ENCODE data around the gene MCRS1.
A peak's percentile ranks its signal among the peaks of the same experiment; 100 is the strongest.
"Not testable (repeated sequence)": the region's sequence is repeated elsewhere in the genome, so short reads cannot be mapped to it uniquely, and the experiment has no call there.

MCRS1 gene, protein sequence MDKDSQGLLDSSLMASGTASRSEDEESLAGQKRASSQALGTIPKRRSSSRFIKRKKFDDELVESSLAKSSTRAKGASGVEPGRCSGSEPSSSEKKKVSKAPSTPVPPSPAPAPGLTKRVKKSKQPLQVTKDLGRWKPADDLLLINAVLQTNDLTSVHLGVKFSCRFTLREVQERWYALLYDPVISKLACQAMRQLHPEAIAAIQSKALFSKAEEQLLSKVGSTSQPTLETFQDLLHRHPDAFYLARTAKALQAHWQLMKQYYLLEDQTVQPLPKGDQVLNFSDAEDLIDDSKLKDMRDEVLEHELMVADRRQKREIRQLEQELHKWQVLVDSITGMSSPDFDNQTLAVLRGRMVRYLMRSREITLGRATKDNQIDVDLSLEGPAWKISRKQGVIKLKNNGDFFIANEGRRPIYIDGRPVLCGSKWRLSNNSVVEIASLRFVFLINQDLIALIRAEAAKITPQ

DNA sequence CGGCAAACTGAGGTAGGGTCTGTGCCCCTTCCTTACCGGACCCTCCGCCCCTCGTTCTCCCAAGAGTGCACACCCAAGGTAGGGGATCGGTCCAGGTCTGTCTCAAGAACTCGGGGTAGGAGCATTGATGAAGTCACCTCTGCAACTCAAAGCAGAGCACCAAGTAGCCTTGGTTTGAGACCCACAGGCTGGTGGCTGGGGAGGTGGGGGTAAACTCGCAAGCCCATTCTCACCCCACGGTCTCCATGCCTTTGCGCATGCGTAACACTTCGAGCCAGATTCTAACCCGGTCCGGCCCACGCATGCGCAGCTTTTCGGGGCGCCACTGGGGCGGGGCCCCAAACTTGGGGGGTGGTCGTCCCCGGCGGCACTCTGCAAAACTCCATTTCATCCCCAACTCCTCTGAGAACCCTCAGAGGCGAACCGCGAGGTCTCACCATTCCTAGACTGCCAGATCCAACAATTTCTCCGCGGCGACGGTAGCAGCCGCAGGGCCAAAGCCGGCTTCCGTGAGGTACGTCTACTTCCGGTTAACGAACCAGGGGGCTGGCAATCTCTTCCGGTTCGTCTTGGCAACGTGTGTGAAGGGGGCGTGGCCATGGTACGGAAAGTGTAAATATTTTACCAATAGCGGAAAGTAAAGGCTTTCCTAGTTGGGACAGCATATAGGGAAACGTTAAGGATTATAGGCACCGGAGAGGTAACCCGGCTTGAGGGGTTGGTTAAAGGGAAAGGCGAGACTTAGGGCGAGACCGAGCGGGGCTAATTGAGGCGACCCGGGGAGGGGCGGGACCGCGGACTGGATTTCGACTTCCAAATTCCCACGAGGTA is at the start of gene MCRS1:
Gene MCRS1 (minus strand): TSS at position 532 of the 831 bp plus-strand sequence. CDS start 1,411 bp downstream, outside the sequence.
- peak; percentile 92 for DNase-seq

DNA sequence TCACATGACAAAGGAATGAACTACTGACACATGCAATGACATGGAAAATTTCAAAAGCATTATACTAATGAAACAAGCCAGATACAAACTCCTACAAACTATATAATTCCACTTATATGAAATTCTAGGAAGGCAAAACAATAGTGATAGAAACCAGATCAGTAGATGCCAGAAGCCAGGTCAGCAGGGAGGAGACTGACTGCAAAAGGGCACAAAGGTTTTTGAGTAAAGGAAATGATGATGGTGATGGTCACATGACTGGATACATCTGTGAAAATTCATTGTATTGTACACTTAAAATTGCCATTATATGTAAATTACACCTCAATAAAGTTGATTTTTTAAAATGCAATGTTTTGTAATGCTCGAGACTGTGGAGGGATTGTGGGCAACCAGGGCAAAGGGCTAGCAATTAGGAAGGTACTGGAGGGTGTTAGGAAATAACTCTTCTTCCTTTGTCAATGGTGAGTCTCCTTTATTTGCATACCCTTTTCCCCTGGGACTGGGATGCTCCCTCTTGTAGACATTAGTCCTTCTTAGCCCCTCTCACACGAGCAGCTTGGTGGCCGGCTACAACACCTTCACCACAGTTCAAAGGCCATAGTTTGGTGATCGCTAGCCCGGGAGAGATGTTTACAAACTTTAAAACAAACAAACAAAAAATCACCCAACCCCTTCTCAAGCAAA is 48.7 kb upstream of the MCRS1 start:
- DNase-seq: no peak

DNA sequence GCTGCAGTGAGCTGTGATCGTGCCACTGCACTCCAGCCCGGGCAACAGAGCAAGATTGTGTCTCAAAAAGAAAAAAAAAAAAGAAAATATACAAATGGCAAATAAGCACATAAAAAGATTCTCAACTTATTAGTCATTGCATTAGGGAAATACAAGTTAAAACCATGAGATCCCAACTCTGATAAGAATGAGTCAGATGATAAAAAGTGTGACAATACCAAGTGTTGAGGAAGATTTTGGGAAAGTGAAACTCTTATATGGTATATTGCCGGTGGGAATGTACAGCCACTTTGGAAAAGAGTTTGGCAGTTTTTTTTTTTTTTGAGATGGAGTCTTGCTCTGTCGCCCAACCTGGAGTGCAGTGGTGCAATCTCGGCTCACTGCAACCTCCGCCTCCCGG is 47.8 kb upstream of the MCRS1 start:
- no peak for DNase-seq

DNA sequence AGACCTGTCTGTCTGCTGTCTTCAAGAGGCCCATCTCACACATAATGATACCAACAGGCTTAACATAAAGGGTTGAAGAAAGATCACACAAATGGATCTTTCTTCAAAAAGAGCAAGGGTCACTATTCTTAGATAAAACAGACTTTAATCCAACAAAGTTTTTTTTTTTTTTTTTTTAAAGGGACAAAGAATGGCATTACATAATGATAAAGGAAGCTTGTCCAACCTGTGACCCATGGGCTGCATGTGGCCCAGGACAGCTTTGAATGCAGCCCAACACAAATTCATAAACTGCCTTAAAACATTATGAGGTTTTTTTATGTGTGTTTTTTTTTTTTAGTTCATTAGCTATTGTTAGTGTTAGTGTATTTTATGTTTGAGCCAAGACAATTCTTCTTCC is 44.3 kb upstream of the MCRS1 start:
- no peak for DNase-seq

DNA sequence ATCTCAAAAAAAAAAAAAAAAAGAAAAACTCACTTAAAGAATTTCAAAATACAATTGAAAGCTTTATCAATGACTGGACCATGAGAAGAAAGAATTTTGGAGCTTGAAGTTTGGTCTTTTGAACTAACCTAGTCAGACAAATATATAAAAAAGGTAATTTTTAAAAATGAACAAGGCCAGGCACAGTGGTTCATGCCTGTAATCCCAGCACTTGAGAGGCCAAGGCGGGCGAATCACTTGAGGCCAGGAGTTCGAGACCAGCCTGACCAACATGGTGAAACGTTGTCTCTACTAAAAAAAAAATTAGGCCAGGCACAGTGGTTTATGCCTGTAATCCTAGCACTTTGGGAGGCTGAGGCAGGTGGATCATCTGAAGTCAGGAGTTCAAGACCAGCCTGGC is 42.8 kb upstream of the MCRS1 start:
- DNase-seq: not testable (repeated sequence)

DNA sequence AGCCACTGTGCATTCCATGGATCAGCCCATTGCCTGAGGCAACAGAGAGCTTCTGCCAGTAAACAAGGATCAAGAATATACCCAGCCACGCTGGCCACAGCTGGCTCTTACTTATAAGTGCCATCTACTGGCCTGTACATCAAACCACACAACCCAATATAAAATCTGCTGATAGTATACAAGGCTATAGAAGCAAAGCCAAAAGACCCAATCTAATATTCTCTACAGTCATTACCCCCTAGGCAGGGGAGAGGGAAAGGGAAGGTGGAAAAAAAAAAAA is 41.9 kb upstream of the MCRS1 start:
- DNase-seq: no peak

DNA sequence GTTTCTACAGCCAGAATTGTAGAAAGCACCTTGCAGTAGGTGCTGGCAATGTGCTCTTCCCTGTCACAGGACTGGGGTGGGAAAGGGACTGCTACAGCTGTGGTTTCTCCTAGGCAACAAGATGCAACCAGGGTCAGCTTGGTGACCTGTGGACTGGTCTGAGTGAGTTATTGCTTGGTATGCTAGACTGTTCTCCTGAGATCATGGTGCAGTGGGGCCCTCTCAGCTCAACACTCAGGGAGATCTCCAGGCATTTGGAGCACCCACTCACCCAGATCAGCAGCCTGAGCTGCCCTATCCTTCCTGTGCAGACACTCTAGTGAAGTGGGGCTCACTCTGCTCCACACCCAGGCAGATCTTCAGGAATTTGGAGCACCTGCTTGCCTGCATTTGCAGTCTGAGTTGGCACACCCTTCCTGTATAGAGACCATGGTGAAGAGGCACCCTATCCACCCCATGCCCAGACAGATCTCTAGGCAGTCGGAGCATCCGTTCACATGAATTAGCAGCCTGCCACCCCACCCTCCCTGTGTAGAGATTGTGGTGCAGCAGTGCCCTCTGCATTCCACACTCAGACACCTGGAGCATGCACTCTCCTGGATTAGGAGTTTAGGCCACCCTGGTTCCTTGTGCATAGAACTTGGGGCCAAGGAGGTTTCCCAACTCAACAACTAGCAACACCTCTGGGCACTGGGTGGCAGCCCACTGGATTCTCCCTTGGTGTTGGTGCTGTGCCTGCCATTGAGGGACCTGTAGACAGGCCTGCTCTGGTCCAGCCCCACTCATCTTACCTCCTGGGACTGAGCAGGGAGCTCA is 41.3 kb upstream of the MCRS1 start:
- DNase-seq: no peak

DNA sequence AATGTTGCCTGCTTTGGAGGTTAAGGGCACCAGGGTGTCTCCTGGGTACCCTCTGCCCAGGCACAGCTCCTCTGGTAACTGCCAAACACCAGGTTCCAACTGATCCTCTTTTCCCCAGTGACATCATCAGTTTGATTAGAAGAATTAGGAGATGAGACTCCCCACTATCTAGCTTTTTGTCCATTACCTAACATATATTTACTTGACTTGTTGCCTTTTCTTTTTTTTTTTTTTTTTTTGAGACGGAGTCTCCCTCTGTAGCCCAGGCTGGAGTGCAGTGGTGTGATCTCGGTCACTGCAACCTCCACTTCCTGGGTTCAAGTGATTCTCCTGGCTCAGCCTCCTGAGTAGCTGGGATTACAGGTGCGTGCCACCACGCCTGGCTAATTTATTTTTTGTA is 37.6 kb upstream of the MCRS1 start, which contains the start of gene FAM186B:
Gene FAM186B (minus strand): TSS at position 101 of the 400 bp plus-strand sequence. CDS start 162 bp downstream, outside the sequence.
- DNase-seq: not testable (repeated sequence)

DNA sequence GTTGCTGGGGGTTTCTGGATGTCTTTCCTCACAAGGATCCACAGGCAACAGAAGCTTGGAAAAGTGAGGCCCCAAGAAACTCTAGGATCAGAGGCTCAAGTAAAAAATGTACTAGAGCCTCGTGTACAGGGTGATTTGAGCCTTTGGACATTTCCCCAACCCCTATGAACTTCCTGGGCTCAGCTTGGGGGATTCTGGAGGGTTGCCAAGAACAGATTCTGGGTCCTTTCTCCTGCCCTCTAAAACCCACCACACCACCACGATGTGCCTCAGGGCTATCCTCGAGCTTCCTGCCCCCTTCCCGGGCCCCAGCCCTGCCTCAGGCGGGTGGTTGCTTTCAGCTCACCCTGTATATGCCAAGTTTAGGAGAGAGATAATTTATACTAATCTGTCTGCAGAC is 36.9 kb upstream of the MCRS1 start:
- no peak for DNase-seq

DNA sequence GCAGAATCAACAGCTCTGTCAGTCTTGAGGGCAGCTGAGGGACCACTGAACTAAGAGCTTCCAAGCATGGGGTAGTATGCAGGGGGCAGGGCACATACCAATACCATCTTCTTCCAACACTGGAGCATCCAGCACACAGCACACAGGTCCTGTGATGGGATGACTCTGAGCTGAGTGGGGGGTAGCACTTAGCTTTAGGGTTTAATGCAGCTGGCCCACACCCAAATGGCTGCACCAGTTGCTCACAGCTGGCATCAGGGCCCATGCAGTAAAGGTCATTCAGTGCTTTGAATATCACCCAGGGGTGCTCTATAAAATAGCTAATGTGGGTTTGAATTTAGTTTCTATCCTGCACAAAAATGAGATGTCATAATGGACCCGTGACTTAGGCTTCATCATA is 35.8 kb upstream of the MCRS1 start:
- no peak for DNase-seq

DNA sequence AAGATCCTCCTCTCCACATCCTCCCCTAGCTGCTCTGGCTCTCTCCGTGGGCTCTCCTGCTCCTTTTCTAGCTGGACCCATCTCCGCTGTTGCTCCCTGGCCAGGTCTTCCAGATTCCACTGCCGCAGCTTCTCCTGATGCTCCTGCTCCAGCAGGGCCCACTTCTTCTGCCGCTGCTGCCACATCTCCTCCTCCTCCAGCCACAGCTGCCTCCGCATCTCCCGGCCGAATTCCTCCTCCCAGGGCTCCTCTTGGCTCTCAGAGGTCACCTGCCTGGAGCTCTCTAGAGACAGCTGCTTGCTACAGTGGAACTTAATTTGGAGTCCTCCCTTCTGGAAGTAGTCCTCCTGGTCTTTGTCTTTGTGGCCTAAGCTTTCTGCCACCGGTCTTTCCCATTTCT is 32.0 kb upstream of the MCRS1 start:
- no peak for DNase-seq

DNA sequence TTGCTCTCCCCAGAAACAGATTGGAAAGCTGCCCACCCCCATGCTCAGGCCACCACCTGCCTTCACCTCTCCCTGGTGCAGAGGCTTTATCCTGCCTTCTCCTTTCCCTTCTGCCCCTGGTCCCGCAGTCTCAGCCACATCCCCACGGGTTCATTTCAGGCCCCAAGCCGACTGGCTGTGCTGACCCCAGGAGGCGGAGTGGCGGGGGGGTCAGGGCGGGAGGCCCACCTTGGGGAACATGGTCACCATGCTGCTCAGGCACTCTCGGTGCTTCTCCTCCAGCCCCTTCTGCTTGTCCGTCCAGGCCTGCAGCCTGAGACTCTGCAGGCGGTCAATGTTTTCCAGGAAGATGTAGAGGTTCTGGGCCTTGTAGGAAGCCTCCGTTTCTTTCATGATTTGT is 30.6 kb upstream of the MCRS1 start:
- DNase-seq: no peak

DNA sequence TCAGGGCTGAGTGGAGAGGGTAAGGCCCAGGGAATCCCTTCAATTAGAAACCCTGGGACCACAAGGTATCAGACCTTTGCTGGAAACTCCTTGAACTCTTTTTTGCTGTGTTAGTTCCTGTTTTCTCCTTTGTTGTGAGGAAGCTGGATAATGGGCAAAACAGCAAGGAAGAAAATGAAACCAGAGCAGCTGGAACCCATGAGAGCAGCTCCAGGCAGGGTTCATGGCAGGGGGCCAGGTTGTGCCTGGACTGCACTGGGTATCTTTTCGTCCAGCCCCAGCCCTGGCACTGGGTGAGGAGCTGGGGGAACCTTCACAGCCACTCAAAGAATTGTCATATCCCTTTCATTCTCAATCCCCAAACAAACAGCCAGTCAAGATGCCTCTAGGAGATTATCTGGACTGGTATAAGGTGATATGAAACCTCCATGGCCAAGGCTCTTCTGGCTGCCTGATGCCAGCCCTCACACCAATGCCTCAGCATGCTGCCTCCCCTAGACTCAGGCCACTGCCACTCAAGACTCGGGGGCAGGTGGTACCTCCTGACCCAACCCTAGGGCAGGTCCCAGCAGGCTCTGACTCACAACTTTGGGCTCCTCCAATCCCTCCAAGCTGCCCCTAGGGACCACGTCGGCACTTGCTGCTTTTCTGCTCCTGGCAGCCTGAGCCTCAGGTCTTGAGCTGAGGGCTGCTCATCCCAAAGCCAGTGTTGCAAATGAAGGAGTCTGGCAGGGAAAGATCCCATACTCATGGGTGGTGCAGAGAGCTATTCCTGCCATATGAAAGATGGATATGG is 21.0 kb upstream of the MCRS1 start:
- no peak for DNase-seq

DNA sequence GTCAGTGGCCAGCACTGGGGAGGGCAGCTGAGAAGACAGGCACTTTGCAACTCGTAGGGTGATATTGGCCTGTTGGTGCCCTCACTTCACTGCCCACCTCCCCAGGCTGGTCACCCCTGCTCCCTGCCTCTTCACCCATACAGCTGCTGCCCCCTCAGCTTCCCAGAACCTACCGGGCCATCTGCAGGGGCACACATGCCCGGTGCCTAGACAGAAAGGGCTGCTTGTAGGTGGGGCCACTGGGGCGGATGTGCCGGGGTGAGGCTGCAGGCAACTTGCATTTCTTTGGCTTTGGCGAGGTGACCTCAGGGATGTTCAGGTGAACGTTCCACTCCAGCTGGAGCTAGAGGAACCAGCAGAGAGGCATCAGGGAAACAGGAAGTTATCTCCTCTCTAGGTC is 20.3 kb upstream of the MCRS1 start:
- no peak for DNase-seq

DNA sequence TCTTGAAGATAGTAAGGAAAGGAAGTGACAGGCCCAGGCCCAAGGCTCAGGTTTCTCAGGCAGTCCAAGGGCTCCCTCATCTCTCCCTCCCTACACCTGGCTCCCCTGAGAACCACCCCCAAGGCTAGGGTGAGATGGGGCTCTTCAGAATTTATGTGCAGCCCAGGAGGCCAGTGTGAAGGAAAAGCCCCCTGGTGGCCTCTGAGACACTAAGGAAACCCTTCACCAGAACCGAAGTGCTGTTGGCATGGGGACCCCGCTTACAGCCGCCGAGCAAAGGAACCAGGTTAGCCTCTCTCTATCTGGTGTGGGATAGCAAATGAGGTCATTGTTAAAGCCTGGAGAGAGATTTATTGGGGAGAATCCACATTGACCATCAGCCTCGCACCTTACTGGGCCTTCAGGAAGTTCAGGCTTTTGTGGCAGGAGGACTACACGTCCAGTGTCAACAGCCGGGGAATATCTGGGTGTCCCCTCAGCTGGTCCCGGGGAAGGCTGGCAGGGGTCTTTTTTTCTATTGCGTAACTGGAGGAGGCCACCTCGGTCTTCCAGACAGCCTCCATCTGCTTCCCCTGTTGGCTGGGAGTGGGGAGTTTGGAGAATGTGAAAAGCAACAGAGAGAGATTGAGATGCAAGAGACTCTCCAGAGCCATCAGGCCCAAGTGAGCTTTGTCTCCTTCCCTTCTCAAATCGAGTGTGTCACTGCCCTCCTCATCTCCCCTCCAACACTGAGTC is 19.4 kb upstream of the MCRS1 start:
- DNase-seq: no peak

DNA sequence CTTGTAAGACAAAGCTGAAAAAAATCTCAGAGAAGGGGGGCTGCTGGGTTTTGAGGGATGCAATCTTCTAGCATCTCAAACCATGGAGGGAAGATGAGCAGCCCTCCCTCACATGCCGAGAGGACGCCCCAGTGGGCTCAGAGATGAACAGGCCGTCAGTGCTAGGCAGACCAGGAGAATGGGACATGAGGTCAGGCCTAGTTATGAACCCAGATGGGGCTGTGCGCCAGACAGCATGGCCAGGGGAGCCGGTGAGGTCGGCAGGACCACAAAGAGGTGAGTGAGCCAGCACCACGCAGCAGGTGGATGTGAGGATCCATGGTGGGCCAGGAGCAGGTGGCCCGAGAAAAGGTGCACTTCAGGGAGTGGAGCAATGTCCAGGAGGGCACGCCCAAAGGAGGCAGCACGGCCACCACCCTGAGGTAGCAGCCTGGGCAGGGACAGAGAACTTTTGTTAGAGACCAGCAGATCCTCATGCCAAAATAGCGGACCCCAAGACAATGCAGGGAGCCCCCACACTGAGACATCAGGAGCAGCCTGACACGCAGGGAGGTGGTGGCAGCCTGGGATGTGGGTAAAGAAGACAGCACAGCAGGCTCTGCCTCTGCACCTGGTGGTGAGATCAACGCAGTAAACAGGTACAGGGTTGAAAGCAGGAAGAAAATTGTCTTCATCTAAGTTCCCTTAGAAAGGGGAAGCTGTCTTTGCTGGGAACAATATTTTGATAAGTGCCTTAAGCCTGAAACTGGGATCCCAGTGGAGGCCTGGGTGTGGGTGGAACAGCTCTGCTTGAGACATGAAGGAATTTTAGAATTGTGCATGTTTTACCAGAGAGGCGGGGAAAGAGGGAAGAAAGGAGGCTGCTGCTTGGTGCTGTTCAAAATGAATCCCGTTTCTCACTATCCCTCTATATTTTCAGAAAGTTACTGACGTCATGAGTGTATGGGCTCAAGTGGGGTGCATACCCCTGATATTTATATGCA is 17.8 kb upstream of the MCRS1 start:
- DNase-seq: no peak

DNA sequence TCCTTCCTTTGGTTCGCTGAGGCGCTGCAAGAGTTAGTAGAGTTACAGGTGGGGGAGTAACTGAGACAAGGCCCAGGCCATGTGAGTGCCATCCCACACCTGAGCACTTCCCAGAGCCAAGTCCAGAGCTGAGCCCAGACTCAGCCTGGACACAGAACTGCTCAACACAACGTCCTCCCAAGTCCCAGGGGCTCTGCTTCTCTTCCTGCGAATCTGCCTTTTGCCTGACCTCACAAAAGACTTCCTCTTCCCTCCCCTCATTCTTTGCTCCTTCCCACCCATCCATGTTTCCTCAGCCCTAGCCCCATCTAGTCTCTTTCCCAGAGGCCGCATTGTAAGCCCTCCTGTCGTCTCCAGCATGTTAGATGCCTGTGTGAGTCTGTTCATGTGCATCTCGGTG is 16.6 kb upstream of the MCRS1 start:
- no peak for DNase-seq

DNA sequence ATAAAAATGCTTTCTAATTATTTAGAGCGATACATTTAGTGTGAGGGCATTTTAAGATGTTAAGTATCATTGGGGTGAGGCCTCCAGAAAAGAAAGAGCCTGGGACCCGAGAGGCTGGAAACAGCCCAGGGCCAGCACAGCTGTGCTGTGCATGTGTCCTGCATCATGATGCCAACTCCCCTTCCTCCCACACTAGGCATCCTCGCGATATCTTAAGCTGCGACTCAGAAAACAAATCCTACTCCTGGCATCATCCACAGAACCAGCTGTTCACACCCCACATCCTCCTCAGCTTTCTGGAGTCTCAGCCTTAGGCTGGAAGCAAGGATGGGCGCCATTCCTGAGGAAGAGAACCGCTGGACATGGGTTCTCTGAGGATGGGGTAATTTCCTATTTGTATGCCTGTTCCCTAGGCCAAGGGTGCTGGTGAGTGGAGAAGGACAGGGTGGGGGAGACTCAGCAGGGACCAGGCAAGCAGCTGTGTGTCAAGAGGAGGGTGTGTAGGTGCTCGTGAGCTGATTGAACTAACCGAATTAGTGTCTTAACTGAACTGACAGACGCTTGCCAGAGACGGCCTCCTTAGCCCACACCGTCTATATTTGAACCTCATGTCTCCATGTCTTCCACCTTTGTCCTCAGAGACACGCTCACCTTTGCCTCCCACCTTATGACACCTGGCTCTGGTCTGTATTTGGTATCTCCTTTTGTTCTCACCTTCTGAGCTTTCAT is 15.6 kb upstream of the MCRS1 start:
- no peak for DNase-seq

DNA sequence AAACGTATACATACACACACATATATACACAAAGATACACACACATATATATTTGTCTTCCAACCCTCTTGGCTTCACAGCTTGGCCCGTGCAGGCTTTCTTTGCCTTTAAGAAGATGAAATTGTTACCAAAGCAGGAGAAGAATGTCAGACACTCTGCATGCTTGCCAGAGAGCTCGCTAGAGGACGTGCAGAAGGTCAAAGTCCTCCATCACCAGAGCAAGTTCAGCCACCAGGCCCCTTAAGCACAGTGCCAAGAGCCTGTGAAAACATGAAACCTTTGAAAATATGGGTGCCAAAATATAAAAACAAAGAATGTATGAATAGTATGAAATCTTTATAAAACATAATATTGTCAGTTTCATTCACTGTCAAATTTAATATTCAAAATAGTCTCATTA is 14.9 kb upstream of the MCRS1 start:
- DNase-seq: no peak

All from stimulated activated CD4-positive, alpha-beta T cell treated with anti-CD3 and anti-CD28 coated beads, Interleukin-15, amount 100 ng/mL, for 24 hours (primary cell).